ENCODE data around the gene MRPL27.
"Not testable (repeated sequence)": the region's sequence is repeated elsewhere in the genome, so short reads cannot be mapped to it uniquely, and the experiment has no call there.

Gene MRPL27

DNA sequence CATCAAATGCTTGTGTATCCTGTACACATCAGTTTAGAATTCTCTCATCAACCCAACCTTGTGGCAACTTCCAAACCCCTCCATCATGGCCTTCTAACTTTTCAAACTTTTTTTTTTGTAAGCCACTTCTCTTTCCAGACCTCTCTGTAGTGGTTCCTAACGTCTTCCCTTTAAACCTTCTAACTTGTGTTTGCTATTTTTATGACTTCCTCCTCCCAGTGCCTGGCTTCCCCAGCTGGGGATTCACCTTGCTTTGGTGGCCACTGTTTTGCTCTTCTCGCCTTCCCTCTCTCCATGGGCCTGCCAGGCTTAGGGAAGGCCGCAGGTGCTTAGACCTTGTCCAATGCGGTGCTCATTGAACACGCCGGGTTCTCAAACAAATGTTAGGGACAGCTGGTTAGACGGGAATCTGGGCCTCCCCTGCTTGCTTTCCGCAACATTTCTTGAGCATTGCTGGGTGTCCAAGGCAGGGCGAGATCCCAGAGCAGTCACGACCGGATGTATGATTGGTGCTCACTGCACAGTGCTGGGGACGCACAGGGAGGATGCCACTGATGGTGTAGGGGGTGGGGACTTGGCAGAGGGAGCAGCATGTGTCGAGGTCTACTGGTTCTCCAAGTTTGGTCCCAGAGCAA, 28.1 kb downstream of the MRPL27 start:
- DNase-seq, result no peak

GRCh38 chr17:50339381-50339780, 33.6 kb downstream of the MRPL27 start:
- DNase-seq, result no peak

- no peak for DNase-seq
Measured at GRCh38 chr17:50338645-50339044, 34.3 kb downstream of the MRPL27 start.

DNA sequence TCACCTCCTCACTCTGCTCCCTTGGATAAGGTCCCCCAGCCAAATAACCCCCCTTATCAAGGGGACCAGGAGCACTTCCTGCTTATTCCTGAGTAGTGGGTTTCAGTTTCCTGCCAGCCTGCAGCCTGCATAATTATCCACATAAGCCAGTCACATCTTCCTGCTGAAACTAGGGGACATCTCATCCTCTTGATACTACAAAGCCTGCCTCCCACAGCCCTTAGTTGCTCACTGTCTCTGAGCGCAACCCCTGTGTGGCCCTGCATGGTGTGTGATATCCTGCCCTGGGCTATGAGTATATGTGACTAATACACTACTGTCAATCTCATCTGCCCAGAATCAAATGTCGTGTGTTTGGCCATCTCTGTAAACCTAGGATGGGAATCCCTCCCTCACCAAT, 35.0 kb downstream of the MRPL27 start:
- DNase-seq, result no peak

DNA sequence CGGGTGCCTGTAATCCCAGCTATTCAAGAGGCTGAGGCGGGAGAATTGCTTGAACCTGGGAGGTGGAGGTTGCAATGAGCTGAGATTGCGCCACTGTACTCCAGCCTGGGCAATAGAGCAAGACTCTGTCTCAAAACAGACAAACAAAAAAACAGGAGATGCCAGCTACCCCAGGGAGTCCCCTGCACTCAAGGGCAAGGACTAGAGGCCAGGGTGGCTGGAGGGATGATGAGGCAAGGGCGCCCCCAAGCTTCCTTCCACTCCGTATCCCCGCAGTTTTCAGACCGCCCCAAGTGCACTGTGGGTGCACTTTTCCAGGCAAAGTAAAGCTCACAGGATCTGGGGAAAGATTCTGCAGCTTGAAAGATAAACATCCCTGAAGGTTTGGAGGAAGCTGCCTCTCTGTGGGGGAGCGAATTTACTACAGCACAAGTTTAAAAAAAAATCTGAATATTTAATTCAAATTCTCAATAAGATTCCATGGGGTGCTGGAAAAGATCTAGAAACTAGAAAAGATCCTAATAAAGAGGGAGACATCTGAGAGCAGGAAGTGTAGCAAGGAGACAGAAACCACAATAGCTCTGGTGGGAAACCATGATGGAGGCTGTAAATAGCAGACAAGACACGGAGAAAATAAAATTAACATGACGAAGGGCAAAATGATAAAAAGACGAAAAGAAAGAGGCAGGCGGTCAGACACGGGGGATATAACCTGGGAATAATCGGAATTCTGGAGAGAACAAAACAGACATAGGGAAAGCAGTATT, 39.5 kb downstream of the MRPL27 start:
- not testable (repeated sequence) for DNase-seq

DNA sequence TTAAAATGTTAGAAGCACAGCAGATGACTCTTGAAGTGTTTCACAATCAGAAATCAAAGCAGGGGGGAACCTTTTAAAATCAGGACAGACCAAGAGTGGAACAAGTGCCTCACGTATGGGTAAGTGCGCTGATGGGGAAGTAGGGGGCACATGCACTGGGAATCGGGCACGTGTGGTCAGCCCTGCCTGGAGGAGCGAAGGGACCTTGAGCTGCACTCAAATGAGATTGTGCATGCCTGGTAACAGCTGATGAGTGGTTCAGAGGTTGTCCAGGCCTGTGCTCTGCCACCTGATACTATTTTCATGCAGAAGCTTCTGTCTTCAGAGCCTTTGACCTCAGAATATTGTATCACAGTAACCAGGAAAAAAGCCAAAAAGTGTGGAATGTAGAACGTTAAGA, 40.8 kb downstream of the MRPL27 start:
- no peak for DNase-seq

DNA sequence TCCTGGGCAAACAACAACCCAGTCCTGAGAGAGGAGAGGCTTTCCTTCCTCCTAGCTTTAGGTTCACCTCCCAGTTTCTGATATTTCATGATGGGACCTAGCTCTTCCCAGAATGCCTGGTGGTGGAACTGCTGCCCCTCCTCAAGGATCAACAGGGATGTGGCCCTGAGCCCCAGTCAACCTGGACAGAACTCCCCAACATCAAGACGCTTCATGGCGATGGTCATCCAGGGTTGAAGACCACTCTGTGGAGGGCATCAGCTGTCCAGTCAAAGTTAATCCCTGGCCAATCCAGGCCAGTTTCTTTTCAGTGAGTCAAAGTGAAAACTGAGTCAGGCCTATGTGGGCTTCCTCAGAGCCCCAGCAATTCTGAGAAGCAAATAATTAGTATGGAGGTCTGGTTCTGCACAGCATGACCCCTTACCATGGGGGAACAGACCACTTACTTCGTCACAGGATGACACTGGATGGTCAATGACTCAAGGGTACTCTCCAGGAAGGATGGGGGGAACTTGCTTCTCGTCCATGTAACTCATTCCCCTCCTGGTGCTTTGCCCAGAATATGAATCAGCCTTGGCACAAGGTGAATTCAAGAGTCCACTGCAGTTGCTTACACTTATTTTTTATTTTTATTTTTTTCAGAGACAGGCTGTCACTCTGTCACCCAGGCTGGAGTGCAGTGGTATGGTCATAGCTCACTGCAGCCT, 41.7 kb downstream of the MRPL27 start:
- DNase-seq, result no peak

DNA sequence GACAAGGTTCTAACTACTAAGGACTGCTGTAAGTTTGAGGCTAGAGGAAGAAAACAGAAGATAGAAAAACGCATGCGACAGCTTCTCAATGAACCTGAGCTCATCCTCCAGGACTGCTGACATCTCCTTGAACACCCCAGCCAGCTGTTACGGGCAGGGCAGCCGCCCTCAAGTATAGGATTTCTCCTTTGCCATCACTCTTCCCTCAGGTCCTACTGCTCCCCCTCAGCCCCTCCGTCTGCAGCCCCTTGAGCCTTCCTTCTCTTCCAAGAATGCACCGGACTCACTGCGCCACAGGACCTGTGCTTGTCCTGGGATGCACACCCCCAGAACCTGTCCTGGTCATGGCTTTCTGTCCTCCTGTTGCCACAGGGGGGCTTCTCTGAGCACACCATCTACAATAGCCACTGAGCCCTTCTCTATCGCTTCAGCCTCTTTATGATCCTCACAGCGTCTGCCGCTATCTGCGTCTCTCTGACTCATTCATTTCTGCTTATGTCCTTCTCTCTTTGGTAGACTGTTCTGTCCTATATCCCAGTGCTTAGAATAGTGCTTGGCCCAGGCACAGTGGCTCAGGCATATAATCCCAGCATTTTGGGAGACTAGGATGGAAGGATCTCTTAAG, 42.7 kb downstream of the MRPL27 start:
- no peak for DNase-seq

DNA sequence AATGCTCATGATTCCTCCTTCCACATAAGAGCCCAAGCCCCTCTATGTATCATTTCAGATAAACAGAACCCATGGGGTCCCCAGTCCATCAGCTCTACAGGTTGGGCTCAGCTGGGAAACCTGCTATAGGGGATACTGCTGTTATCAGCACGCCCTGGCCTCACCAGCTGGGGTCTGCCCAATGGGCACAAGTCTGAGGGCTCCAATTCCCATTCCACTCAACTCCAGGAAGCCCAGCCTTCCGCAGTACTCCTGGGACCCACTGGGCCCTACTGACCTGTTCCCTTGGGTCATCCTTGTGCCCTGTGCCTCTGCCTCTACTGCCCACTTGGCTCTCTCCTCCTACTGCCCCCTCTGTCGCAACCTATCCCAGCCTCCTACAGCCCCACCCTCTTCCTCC, 43.3 kb downstream of the MRPL27 start:
- no peak for DNase-seq

DNA sequence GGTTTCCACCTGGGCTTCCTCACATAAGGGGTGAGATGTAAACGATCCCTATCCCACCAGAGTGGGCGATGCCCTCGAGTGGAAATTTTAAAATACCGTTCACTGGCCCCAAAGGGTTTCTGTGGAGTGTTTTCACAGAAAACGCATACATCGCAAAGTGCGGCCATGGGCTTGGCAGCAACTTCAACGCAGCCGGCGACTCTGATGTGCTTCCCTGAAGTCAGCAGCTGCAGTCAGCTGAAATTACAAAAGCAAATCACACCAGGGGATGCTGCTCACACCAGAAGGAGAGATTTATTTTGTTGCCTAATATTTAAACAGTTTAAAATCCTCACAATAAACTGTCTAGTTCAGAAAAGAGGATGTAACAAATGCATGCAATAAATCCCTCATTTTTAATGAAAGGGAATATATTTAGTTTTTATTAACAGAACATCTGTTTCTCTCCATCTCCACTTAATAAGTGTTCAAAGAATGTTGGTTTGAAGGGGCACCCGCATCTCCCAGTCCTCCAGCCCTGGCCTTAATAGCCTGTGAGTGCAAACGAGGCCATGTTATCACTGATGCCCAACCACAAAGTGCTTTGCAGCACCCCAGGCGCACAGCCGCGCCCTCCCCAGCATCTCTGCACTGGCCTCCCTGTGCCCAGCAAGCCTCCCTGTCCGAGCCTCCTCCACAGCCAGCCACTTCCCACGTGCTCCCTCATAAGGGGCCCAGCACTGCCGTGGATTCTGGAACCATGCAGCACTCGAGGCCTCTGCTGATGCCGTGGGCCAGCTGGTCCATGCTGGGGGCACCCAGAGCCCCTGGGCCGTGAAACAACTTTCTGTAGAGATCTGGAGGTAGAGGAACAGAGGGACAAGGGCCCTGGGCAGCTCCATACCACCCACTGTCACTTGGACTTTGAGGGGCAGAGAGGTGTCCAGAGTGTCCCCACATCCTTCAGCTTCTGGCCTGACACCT, 44.3 kb downstream of the MRPL27 start:
- no peak for DNase-seq

- no peak for DNase-seq
Measured at GRCh38 chr17:50326831-50327364, 46.1 kb downstream of the MRPL27 start.

DNA sequence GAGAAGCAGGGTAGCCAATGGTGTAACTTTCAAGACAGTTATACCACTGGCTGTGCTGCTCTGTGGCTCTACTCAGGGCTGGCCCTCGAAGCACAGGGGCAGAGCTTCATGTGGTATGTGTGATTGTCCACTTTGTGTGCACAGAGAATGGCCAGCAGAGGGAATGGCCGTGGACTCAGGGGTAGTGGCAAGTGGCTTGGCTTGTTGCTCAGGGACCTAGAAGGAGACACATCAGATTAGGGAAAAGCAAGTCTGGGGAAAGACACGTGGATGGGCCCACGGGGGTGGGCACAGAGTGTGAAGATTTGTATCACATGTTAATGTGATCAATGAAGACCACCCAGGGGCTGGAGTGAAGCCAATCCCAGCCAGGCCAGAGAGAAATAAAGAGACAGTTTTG, 47.1 kb downstream of the MRPL27 start:
- no peak for DNase-seq

- no peak for DNase-seq
Measured at GRCh38 chr17:50323060-50323459, 49.9 kb downstream of the MRPL27 start.

GRCh38 chr17:50322271-50322670, 50.7 kb downstream of the MRPL27 start:
- no peak for DNase-seq

- no peak for DNase-seq
Measured at GRCh38 chr17:50319306-50320004, 53.5 kb downstream of the MRPL27 start.

DNA sequence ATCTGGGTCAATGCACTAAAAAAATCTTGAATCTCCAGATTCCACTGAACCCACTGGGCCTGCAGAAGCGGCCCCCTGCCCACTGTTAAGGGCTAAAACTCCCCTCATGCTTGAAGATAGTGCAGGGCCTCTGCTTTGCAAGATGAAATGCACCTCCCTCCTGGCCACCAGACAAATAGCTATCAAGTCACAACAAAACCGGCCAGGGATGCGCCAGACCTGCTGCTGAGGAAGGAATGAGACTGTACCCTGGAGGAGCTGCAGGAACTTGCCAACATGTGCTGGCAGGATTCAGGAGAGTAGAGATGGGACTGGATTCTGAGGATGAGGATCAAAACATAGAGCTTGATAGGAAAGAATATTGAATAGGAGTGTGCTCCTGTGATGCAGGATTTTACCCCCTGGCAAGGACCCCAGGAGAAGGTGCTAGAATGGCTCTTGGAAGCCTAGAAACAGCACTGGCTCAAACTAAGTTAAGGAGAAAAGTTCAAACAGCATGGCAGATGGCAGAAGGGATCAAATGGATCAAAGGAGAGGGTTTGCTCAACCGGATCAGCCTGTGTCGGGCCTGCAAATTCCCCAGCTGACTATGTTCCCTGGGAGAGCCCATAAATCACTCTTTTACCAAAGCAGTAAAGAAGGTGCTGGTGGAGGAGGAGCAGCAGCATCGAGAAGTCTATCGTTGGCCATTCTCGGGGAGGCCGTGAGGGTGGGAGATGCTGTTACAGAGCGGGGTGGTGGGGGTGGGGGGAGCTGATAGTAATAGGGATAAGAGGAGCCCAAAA, 54.3 kb downstream of the MRPL27 start:
- DNase-seq, result no peak

Data from CD4-positive, alpha-beta T cell treated with Interleukin-1 beta for 1 hour (primary cell).